ENCODE results near the gene ENOX1. TPM values are rescaled to one million over a fixed set of nuclear protein-coding genes. Genes with fewer than 3 reads are reported as not detected.

Gene ENOX1
- total and polyA plus RNA-seq, 2 of the 13 experiments (the other 11 are each of a cell fraction or from before 2014, with no cell fraction given) = not detected

- 12% methylated on average over 2 of the region's 2 CpGs for WGBS (ENCODE audit: low lambda C conversion rate)
- Histone ChIP-seq H3K27me3 (ENCODE audit: control insufficient read depth in 1 of 2, insufficient read depth in 2 of 2, low read length in 2 of 2) (no peaks in the 10 kb centered on the region), H3K9ac (ENCODE audit: insufficient read depth, low read depth, low read length) (no peak overlapping the region), H3K36me3 (replicated peaks in 1 of 2; ENCODE audit: control insufficient read depth in 1 of 2, insufficient read depth in 2 of 2, low read length in 2 of 2) (no peaks in the 10 kb centered on the region), H4K20me1 (ENCODE audit: insufficient read depth, low read length) (no peaks in the 10 kb centered on the region), H2AFZ (ENCODE audit: low read length) (no peak overlapping the region), H3K4me2 (ENCODE audit: low read depth, low read length) (no peak overlapping the region), H3K4me1 (ENCODE audit: insufficient read depth, low read length) (no peaks in the 10 kb centered on the region), H3K4me3 (replicated peaks in 1 of 3; ENCODE audit: insufficient read depth in 1 of 3, low read depth in 2 of 3, low read length in 3 of 3) (no peak overlapping the region), H3K9me3 (ENCODE audit: low read length) (no peaks in the 10 kb centered on the region), H3K27ac (ENCODE audit: extremely low read length, insufficient read depth, low read length) (no peak overlapping the region), H3K79me2 (ENCODE audit: insufficient read depth, low read length) (no peaks in the 10 kb centered on the region)
- in situ Hi-C loops (cut with HindIII; ENCODE audit: extremely low pct_ligation_motif_present, low pct_unique_long_range_greater_than_20kb) (no loop called here), intact Hi-C loops (cut with micrococcal nuclease; ENCODE audit: unreplicated experiment) (no loop called here)
- ChIA-PET CTCF (ENCODE audit: low intra/inter-chr PET ratio, low total read pairs) (no interaction called here), POLR2A (no interaction called here)
- TF ChIP-seq ZBTB10 (CRISPR knock-in tag; IDR thresholded peaks at IDR 0.05; ENCODE audit: borderline replicate concordance) (no peak), TP53 (CRISPR knock-in tag; conservative IDR thresholded peaks at IDR 0.05) (no peak), ZBTB2 (CRISPR knock-in tag; IDR thresholded peaks at IDR 0.05; ENCODE audit: low read depth) (no peak), PPARG (CRISPR knock-in tag; conservative IDR thresholded peaks at IDR 0.05) (no peak), ZFP36L1 (CRISPR knock-in tag; IDR thresholded peaks at IDR 0.05) (no peak), POLR2AphosphoS5 (IDR thresholded peaks at IDR 0.05; ENCODE audit: low read depth, low read length) (no peak), ZNF513 (CRISPR knock-in tag; conservative IDR thresholded peaks at IDR 0.05) (no peak), RFXANK (CRISPR knock-in tag; IDR thresholded peaks at IDR 0.05) (no peak), FOXP1 (IDR thresholded peaks at IDR 0.05) (no peak), FOXP1 (CRISPR knock-in tag; IDR thresholded peaks at IDR 0.05) (no peak), ZKSCAN8 (CRISPR knock-in tag; IDR thresholded peaks at IDR 0.05; ENCODE audit: borderline replicate concordance) (no peak), ZNF124 (CRISPR knock-in tag; IDR thresholded peaks at IDR 0.05) (no peak)
- BruUV-seq (replicated peaks) = no TSS peak
- DNase-seq (ENCODE audit: low spot score) (no peak), ATAC-seq (no peak), FAIRE-seq (no peak)
Observed at GRCh38 chr13:43682701-43683100, 104.1 kb downstream of the ENOX1 start.

Measured in HepG2 (cell line).